Measurements from ENCODE around the gene PCDHB3. TPM values are rescaled to one million over a fixed set of nuclear protein-coding genes. Genes with fewer than 3 reads are reported as not detected.
"Not testable (repeated sequence)": the region's sequence is repeated elsewhere in the genome, so short reads cannot be mapped to it uniquely, and the experiment has no call there.

PCDHB3 gene
- polyA plus RNA-seq (ENCODE audit: insufficient read length) = 1.6 TPM

GRCh38 chr5:141100243-141100805, at the start of gene PCDHB3:
TSS of gene PCDHB3 (plus strand) at chr5:141100473. CDS start at chr5:141100650, 177 bp downstream.
- DNase-seq (ENCODE audit: low read depth) = no peak

GRCh38 chr5:141050622-141051520, 49.4 kb upstream of the PCDHB3 start, which contains the start of gene PCDHB1:
TSS of gene PCDHB1 (plus strand) at chr5:141051374. CDS start at chr5:141051471, 97 bp downstream.
- no peak for DNase-seq (ENCODE audit: low read depth)

GRCh38 chr5:141051521-141051866, 48.8 kb upstream of the PCDHB3 start:
- no peak for DNase-seq (ENCODE audit: low read depth)

DNA sequence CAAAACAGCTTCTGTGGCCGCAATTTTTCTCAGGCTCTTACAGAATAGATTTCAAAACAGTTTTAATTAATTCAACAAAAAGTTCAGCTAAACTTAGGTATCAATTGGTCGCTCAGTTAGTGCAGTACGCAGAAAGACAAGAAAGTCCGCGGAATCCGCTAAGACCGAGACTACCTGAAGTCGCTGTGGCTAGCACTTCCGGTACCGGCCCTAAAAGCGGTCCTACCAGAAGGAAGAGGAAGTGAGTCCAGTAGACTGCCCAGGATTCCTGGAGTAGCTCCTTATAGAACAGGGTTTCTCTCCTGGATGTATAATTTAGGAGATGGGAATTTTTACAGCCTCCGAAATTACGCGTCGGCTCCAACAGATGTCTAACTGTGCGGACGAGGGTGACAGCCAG, 22.4 kb upstream of the PCDHB3 start:
- no peak for DNase-seq (ENCODE audit: low read depth)

GRCh38 chr5:141082228-141082627, 18.0 kb upstream of the PCDHB3 start:
- no peak for DNase-seq (ENCODE audit: low read depth)

DNA sequence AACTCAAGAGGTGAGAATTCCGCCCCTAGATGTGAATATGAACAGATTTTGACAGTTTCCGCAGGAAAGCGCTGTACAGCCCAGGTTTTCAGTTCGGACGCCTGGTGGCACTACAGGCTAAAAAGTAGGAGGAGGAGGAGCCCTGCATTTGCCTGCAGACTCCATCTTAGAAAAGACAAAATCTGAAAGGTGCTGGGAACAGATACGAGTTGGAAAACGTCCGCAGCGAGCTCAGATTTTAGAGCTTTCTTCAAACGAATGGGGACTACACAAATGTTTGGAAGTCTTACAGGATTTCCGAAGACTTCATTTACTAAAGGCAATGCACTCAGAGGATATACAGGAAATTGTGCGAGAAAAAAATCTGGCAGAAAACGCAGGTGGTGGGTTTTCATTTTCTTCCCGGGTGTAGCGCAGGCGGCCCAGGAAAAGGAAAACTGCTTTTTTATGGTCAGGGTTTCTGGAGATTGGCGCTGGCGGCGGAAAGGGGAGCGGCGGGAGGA, 15.7 kb upstream of the PCDHB3 start:
- no peak for DNase-seq (ENCODE audit: low read depth)

- no peak for DNase-seq (ENCODE audit: low read depth)
Measured at GRCh38 chr5:141094481-141095262, 5.6 kb upstream of the PCDHB3 start, which contains the start of gene PCDHB2. TSS of gene PCDHB2 (plus strand) at chr5:141094615. CDS start at chr5:141094791, 176 bp downstream.

DNA sequence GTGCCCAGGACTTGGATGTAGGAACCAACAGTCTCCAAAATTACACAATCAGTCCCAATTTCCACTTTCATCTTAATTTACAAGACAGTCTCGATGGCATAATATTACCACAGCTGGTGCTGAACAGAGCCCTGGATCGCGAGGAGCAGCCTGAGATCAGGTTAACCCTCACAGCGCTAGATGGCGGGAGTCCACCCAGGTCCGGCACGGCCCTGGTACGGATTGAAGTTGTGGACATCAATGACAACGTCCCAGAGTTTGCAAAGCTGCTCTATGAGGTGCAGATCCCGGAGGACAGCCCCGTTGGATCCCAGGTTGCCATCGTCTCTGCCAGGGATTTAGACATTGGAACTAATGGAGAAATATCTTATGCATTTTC, 5.0 kb upstream of the PCDHB3 start:
- DNase-seq (ENCODE audit: low read depth) = no peak

GRCh38 chr5:141096181-141096580, 4.1 kb upstream of the PCDHB3 start:
- not testable (repeated sequence) for DNase-seq (ENCODE audit: low read depth)

DNA sequence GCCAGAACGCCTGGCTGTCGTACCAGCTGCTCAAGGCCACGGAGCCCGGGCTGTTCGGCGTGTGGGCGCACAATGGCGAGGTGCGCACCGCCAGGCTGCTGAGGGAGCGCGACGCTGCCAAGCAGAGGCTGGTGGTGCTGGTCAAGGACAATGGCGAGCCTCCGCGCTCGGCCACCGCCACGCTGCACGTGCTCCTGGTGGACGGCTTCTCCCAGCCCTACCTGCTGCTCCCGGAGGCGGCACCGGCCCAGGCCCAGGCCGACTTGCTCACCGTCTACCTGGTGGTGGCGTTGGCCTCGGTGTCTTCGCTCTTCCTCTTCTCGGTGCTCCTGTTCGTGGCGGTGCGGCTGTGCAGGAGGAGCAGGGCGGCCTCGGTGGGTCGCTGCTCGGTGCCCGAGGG, 3.7 kb upstream of the PCDHB3 start:
- DNase-seq (ENCODE audit: low read depth) = not testable (repeated sequence)

DNA sequence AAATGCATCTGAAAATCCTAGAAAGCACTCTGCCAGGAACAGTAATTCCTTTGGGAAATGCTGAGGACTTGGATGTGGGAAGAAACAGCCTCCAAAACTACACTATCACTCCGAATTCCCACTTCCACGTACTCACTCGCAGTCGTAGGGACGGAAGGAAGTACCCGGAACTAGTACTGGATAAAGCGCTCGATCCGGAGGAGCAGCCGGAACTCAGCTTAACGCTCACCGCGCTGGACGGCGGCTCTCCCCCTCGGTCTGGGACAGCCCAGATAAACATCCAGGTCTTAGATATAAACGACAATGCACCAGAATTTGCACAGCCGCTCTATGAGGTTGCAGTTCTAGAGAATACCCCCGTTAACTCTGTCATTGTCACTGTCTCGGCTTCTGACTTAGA, 786 bp downstream of the PCDHB3 start:
- no peak for DNase-seq (ENCODE audit: low read depth)

GRCh38 chr5:141102070-141102469, 1.8 kb downstream of the PCDHB3 start:
- DNase-seq (ENCODE audit: low read depth) = not testable (repeated sequence)

GRCh38 chr5:141102471-141102870, 2.2 kb downstream of the PCDHB3 start:
- not testable (repeated sequence) for DNase-seq (ENCODE audit: low read depth)

DNA sequence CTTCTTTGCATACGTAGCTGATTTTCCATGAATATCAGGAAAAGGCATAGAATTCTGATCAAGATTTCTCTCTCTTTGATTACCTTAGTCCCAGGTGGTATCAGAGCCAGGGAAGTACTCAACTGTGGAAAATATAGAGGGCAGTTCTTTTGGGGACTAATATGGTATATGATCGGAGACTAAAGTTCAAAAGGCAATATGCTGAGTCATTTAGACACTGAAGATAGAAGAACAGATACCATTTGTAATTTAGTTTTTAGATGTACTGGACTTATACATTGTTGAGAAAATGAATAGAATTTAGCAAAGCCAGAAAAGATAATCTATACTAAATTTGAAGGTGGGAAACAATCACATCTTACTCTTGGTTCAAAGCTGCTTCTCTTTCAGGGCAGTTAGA, 5.1 kb downstream of the PCDHB3 start:
- no peak for DNase-seq (ENCODE audit: low read depth)

GRCh38 chr5:141119250-141119649, 19.0 kb downstream of the PCDHB3 start:
- DNase-seq (ENCODE audit: low read depth) = no peak

DNA sequence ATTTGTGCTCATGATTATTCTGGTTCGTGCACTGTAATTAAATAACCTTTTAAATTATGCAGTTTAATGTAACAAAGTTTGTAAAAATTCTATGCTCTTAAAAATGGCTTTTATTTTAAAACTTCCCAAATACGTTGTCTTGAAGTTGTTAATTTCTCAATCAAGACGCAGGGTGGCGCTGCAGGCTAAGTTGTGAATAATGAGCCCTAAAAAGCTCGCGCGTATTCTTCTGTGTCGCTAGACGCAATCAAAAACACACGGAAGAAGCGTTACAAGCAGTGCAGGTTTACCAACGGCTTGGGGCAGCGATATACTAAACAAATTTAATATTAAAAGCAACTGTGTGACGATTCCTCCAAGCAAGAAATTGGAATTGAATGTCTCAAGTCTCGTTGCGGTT, 21.3 kb downstream of the PCDHB3 start, which contains the start of gene PCDHB4:
PCDHB4 (plus strand) TSS at position 256 of the 400 bp plus-strand sequence. CDS start 181 bp downstream, outside the sequence.
- DNase-seq (ENCODE audit: low read depth) = no peak

DNA sequence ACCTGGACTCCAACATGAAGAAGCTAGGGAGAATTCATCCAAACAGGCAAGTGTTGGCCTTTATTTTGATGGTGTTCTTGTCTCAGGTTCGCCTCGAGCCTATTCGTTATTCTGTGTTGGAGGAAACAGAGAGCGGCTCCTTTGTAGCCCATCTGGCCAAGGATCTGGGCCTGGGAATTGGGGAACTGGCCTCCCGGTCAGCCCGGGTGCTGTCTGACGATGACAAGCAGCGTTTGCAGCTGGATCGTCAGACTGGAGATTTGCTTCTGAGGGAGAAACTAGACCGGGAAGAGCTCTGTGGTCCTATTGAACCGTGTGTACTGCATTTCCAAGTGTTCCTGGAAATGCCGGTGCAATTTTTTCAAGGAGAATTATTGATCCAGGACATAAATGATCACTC, 21.7 kb downstream of the PCDHB3 start:
- DNase-seq (ENCODE audit: low read depth) = no peak

DNA sequence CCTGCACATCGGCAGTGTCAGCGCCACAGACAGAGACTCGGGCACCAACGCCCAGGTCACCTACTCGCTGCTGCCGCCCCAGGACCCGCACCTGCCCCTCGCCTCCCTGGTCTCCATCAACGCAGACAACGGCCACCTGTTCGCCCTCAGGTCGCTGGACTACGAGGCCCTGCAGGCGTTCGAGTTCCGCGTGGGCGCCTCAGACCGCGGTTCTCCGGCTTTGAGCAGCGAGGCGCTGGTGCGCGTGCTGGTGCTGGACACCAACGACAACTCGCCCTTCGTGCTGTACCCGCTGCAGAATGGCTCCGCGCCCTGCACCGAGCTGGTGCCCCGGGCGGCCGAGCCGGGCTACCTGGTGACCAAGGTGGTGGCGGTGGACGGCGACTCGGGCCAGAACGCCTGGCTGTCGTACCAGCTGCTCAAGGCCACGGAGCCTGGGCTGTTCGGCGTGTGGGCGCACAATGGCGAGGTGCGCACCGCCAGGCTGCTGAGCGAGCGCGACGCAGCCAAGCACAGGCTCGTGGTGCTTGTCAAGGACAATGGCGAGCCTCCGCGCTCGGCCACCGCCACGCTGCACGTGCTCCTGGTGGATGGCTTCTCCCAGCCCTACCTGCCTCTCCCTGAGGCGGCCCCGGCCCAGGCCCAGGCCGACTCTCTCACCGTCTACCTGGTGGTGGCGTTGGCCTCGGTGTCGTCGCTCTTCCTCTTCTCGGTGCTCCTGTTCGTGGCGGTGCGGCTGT, 23.3 kb downstream of the PCDHB3 start:
- not testable (repeated sequence) for DNase-seq (ENCODE audit: low read depth)

- no peak for DNase-seq (ENCODE audit: low read depth)
Measured at GRCh38 chr5:141127305-141127704, 27.0 kb downstream of the PCDHB3 start.

DNA sequence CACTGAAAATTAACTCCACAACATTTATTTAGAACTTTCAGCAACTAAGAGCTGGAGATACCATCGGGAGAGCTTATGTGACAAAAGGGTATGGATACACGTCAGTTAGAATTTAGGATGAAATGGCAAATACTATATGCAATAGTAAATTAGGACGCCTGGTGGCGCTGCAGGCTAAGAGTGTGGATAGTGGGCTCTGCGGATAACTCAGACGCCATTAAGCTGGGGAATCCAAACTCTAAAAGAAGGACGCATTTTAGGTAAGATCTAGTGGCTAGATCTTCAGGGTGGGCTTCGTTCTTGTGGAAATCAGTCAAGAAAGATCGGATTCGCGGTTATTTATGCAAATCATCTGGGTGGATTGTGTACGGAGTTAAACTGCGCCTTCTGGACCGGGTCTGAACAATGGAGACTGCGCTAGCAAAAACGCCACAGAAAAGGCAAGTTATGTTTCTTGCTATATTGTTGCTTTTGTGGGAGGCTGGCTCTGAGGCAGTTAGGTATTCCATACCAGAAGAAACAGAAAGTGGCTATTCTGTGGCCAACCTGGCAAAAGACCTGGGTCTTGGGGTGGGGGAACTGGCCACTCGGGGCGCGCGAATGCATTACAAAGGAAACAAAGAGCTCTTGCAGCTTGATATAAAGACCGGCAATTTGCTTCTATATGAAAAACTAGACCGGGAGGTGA, 34.9 kb downstream of the PCDHB3 start, which contains the start of gene PCDHB5:
PCDHB5 (plus strand) TSS at position 177 of the 688 bp plus-strand sequence; CDS start at position 406, 229 bp downstream.
- no peak for DNase-seq (ENCODE audit: low read depth)
